GM23248 (cell line): ENCODE results near the gene ADPGK.

Experiments used
- EZH2 ChIP-seq: fragments of 200-600 bp; sonication (generic); IDR thresholded peaks from 2 replicates; pipeline ENCODE4 v1.6.1; 2018; ENCODE audit warnings: antibody characterized with exemption, mild to moderate bottlenecking; ENCODE audit not compliant: insufficient read depth, poor library complexity, severe bottlenecking
- EZH2phosphoT487 ChIP-seq: fragments of 200-600 bp; sonication (generic); IDR thresholded peaks from 2 replicates; pipeline ENCODE4 v1.6.1; 2018; ENCODE audit warnings: antibody characterized with exemption, moderate library complexity, mild to moderate bottlenecking, low read depth; ENCODE audit not compliant: insufficient read depth

DNA sequence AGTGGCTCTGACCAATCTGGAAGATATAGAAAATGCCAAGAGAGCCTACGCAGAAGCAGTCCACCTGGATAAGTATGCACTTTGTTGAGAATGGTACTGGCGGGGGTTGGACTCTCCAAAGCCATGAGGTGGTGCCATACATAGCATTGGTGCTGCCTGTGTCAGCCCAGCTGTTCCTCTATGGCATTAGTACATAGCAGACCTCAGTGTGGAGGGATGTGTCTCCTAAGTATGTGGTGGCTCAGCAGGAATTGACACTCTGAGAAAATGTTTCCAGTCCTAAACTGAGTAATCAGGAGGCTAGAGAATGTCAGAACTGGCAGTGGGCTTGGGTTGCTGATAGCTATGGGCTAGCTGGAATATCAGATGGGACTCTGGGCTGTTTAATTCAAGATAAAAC is 48.4 kb downstream of the ADPGK start:
- TF ChIP-seq EZH2: no peak
- no peak for TF ChIP-seq EZH2phosphoT487
